Panc1 (cell line): ENCODE results near the gene SLC22A7. TPM values are rescaled to one million over a fixed set of nuclear protein-coding genes. Genes with fewer than 3 reads are reported as not detected.

Source experiments
- ATAC-seq: fragments of 200-7000 bp; cut with Tn5 transposase; 2 replicates; pipeline ENCODE4 v1.9.1; 2020; ENCODE audit warnings: mild to moderate bottlenecking, moderate library complexity
- BruUV-seq: library from RNA; stranded (reverse); fragments of 400-500 nt; replicated peaks from 2 replicates; lab custom pipeline; 2021; lab: Mats Ljungman, UMichigan
- CTCF ChIA-PET: fragments of 300-600 bp; sonication (Branson Sonifier 250); formaldehyde crosslinking; loops from one replicate; lab custom pipeline; 2022; ENCODE audit warnings: antibody characterized with exemption; lab: Charles Lee
- POLR2A ChIA-PET: fragments of 300-600 bp; sonication (Branson Sonifier 250); formaldehyde crosslinking; loops from one replicate; lab custom pipeline; 2022; ENCODE audit warnings: antibody characterized with exemption; lab: Charles Lee
- DNase-seq: peaks from one replicate; pipeline ENCODE4 v3.0.0-alpha.2; 2010; ENCODE audit warnings: low read depth, low spot score
- H3K27ac ChIP-seq: 2 replicates; pipeline ENCODE4 v1.5.1; 2011; ENCODE audit warnings: mild to moderate bottlenecking, low read length, inconsistent platforms
- H3K27me3 ChIP-seq: fragments of 200-500 bp; sonication (Bioruptor generic); 2 replicates; pipeline ENCODE4 v1.6.0; 2014; ENCODE audit warnings: low read length, inconsistent platforms; ENCODE audit not compliant: control insufficient read depth, insufficient read depth
- H3K36me3 ChIP-seq: fragments of 200-500 bp; sonication (Bioruptor generic); 2 replicates; pipeline ENCODE4 v1.5.1; 2014; ENCODE audit warnings: inconsistent platforms, mild to moderate bottlenecking, low read length, moderate library complexity; ENCODE audit not compliant: control insufficient read depth, insufficient read depth
- H3K4me1 ChIP-seq: 2 replicates; pipeline ENCODE4 v1.5.1; 2011; ENCODE audit warnings: inconsistent platforms, mild to moderate bottlenecking, low read length, moderate library complexity; ENCODE audit not compliant: control insufficient read depth, insufficient read depth
- H3K4me3 ChIP-seq, 2 experiments: 2 replicates each; pipeline ENCODE4 v1.5.1; 2011 to 2012; ENCODE audit warnings: low read depth in 2 of 2, low read length in 2 of 2, mild to moderate bottlenecking in 2 of 2, inconsistent platforms in 1 of 2, moderate library complexity in 1 of 2
- H3K9me3 ChIP-seq: fragments of 200-500 bp; sonication (Bioruptor generic); 2 replicates; pipeline ENCODE4 v1.5.1; 2014; ENCODE audit warnings: low read depth, mild to moderate bottlenecking, inconsistent platforms, low read length, moderate library complexity; ENCODE audit not compliant: control insufficient read depth, insufficient read depth
- POLR2AphosphoS5 ChIP-seq: IDR thresholded peaks from 2 replicates; pipeline ENCODE4 v1.6.1; 2012; ENCODE audit warnings: mild to moderate bottlenecking, low read depth, low read length, moderate library complexity
- SIN3A ChIP-seq: IDR thresholded peaks from 2 replicates; pipeline ENCODE4 v1.6.1; 2012; ENCODE audit warnings: low read depth, mild to moderate bottlenecking, low read length, moderate library complexity, borderline replicate concordance; ENCODE audit not compliant: insufficient read depth
- TCF7L2 ChIP-seq: IDR thresholded peaks from 2 replicates; pipeline ENCODE4 v1.6.1; 2011; ENCODE audit warnings: mild to moderate bottlenecking, low read depth, low read length, inconsistent platforms
- in situ Hi-C: cut with HindIII; loops from 2 replicates; pipeline ENCODE4 v1.10.0; 2016; ENCODE audit warnings: low sequenced_read_pairs, low pct_unique_long_range_greater_than_20kb
- intact Hi-C: fragments of 100-400 bp; cut with micrococcal nuclease; formaldehyde crosslinking; loops from one replicate; pipeline ENCODE4 v1.10.0; 2022; ENCODE audit not compliant: unreplicated experiment
- total RNA-seq: library from RNA; stranded (reverse); gene quantifications from one replicate; pipeline ENCODE4 v1.2.1, GENCODE V29; 2021; ENCODE audit not compliant: unreplicated experiment
- TF ChIP-seq, protein P1 (sequence below), 2 experiments: IDR thresholded peaks; 2 replicates each; pipeline ENCODE4 v1.6.1; 2011 to 2012; ENCODE audit warnings: low read depth in 2 of 2, control low read depth in 1 of 2, low read length in 1 of 2, mild to moderate bottlenecking in 1 of 2, moderate library complexity in 1 of 2; ENCODE audit not compliant: insufficient read depth in 1 of 2
- TF ChIP-seq, protein P2 (sequence below): fragments of 450-650 bp; IDR thresholded peaks from 2 replicates; pipeline ENCODE4 v1.5.1; 2017; ENCODE audit warnings: mild to moderate bottlenecking

SLC22A7 gene
- total RNA-seq, 1 experiment from 2014 or later = not detected

DNA sequence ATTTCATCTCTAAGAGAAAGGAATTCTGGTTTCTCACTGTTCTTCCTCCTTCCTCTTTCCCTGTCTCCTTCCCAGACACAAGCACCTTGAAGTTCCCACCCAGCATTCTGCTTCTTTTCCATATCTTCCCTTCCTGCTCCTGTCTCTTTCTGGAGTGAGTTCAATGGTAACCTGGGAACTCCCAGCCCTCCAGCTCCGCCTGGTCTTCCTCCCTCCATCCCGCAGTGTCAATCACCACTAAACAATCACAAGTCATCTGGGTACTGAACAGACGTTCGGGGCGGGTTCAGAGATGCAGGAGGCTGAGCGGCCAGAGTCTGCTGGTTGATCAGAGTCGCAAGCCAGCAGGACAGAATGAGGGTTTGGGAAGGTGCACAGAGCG is 47.1 kb upstream of the SLC22A7 start:
- Histone ChIP-seq H3K27ac (no peak overlapping the region), H3K27me3 (peaks cover 1% of the 10 kb centered on the region; the same call in 1 of the 2 replicates), H3K4me3 (no peak overlapping the region), H3K36me3 (no peaks in the 10 kb centered on the region), H3K9me3 (no peaks in the 10 kb centered on the region), H3K4me1 (peaks cover 9% of the 10 kb centered on the region)
- ATAC-seq = no peak
- ChIA-PET CTCF (no interaction called here), POLR2A (no interaction called here)
- TF ChIP-seq, protein P1, sequence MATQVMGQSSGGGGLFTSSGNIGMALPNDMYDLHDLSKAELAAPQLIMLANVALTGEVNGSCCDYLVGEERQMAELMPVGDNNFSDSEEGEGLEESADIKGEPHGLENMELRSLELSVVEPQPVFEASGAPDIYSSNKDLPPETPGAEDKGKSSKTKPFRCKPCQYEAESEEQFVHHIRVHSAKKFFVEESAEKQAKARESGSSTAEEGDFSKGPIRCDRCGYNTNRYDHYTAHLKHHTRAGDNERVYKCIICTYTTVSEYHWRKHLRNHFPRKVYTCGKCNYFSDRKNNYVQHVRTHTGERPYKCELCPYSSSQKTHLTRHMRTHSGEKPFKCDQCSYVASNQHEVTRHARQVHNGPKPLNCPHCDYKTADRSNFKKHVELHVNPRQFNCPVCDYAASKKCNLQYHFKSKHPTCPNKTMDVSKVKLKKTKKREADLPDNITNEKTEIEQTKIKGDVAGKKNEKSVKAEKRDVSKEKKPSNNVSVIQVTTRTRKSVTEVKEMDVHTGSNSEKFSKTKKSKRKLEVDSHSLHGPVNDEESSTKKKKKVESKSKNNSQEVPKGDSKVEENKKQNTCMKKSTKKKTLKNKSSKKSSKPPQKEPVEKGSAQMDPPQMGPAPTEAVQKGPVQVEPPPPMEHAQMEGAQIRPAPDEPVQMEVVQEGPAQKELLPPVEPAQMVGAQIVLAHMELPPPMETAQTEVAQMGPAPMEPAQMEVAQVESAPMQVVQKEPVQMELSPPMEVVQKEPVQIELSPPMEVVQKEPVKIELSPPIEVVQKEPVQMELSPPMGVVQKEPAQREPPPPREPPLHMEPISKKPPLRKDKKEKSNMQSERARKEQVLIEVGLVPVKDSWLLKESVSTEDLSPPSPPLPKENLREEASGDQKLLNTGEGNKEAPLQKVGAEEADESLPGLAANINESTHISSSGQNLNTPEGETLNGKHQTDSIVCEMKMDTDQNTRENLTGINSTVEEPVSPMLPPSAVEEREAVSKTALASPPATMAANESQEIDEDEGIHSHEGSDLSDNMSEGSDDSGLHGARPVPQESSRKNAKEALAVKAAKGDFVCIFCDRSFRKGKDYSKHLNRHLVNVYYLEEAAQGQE (IDR thresholded peaks at IDR 0.05; ENCODE audit: insufficient read depth in 1 of 2, low read depth in 2 of 2, low read length in 1 of 2) = no peak
- TF ChIP-seq TCF7L2 = no peak
- TF ChIP-seq POLR2AphosphoS5 = no peak
- TF ChIP-seq SIN3A = no peak
- TF ChIP-seq, protein P2, sequence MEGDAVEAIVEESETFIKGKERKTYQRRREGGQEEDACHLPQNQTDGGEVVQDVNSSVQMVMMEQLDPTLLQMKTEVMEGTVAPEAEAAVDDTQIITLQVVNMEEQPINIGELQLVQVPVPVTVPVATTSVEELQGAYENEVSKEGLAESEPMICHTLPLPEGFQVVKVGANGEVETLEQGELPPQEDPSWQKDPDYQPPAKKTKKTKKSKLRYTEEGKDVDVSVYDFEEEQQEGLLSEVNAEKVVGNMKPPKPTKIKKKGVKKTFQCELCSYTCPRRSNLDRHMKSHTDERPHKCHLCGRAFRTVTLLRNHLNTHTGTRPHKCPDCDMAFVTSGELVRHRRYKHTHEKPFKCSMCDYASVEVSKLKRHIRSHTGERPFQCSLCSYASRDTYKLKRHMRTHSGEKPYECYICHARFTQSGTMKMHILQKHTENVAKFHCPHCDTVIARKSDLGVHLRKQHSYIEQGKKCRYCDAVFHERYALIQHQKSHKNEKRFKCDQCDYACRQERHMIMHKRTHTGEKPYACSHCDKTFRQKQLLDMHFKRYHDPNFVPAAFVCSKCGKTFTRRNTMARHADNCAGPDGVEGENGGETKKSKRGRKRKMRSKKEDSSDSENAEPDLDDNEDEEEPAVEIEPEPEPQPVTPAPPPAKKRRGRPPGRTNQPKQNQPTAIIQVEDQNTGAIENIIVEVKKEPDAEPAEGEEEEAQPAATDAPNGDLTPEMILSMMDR = no peak
- no peak for DNase-seq
- intact Hi-C loops = no loop called here
- in situ Hi-C loops = no loop called here
- BruUV-seq = no TSS peak

DNA sequence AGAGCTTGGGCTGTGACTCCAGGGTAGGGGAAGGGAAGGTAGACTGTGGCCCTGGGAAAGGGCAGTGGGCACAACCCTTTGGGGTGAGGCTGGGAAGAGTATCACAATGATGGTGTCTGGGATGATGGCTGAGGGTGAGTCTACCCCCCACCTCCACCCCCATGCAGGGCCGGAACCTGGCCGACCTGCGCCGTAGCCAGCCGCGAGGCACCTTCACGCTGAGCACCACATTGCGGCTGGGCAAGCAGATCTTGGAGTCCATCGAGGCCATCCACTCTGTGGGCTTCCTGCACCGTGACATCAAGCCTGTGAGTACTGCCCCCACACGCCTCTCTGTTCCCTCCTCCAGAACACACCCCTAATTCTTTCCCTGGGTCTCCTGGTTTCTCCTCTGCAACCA is 44.7 kb upstream of the SLC22A7 start:
- Histone ChIP-seq H3K4me3 (no peak overlapping the region), H3K27ac (no peak overlapping the region), H3K4me1 (no peaks in the 10 kb centered on the region; the same call in 1 of the 2 replicates), H3K9me3 (no peaks in the 10 kb centered on the region), H3K27me3 (no peaks in the 10 kb centered on the region; the same call in 1 of the 2 replicates), H3K36me3 (no peaks in the 10 kb centered on the region)
- ChIA-PET CTCF (no interaction called here), POLR2A (interaction anchor here (0.6 kb wide), 2 partner anchors 19 to 83 kb away, joined by 4 read pairs; no protein-coding TSS in a partner anchor)
- DNase-seq = no peak
- TF ChIP-seq SIN3A (no peak), POLR2AphosphoS5 (no peak), TCF7L2 (no peak)
- TF ChIP-seq, protein P2 = no peak
- TF ChIP-seq, protein P1 (IDR thresholded peaks at IDR 0.05; ENCODE audit: insufficient read depth in 1 of 2, low read depth in 2 of 2, low read length in 1 of 2) = no peak
- no TSS peak for BruUV-seq
- intact Hi-C loops (no loop called here), in situ Hi-C loops (no loop called here)
- no peak for ATAC-seq
